GM12872 (cell line): ENCODE results near the gene STRA6.

Experiments
- TF ChIP-seq, protein P1 (sequence below): IDR thresholded peaks from 3 replicates; pipeline ENCODE4 v1.5.1; 2011; ENCODE audit warnings: low read depth, mild to moderate bottlenecking, low read length, moderate library complexity; ENCODE audit not compliant: insufficient read depth

Gene STRA6

GRCh38 chr15:74233851-74234597 lies 31.4 kb upstream of the STRA6 start:
- TF ChIP-seq, protein P1, sequence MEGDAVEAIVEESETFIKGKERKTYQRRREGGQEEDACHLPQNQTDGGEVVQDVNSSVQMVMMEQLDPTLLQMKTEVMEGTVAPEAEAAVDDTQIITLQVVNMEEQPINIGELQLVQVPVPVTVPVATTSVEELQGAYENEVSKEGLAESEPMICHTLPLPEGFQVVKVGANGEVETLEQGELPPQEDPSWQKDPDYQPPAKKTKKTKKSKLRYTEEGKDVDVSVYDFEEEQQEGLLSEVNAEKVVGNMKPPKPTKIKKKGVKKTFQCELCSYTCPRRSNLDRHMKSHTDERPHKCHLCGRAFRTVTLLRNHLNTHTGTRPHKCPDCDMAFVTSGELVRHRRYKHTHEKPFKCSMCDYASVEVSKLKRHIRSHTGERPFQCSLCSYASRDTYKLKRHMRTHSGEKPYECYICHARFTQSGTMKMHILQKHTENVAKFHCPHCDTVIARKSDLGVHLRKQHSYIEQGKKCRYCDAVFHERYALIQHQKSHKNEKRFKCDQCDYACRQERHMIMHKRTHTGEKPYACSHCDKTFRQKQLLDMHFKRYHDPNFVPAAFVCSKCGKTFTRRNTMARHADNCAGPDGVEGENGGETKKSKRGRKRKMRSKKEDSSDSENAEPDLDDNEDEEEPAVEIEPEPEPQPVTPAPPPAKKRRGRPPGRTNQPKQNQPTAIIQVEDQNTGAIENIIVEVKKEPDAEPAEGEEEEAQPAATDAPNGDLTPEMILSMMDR = no peak

- TF ChIP-seq, protein P1 = no peak
These were observed 30.8 kb upstream of the STRA6 start for GRCh38 chr15:74233373-74233772.

DNA sequence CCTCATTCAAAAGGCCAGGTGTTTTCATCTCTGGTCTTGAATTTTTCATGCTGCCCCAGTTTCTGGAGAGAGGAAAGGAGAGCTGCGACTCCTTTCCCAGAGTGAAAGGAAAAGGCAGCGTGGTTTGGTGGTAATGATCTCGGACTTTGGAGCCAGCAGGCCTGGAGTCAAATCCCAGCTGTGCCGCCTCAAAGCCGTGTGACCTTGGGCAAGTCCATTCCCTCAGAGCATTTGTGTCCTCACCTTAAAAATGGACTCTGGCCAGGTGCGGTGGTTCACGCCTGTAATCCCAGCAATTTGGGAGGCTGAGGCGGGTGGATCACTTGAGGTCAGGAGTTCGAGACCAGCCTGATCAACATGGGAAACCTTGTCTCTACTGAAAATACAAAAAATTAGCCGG lies 28.9 kb upstream of the STRA6 start:
- TF ChIP-seq, protein P1 = no peak

DNA sequence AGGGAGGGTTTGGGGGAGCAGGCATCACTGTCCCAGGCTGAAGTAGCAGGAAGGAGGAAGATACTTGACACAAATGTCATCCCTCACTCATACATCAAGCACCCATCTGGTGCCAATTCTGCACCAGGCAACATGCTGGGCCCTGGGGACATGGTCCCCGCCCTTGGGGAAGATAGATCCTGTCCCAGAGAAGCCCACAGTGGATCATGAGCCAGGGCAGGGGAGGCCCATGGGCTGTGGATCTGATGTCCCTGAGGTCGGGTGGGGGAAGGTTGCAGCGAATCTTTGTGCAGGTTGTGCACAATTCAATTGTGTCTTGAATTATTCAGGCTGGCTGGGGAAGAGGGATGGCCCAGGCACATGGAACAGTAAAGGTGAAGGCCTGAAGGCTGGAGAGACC lies 27.1 kb upstream of the STRA6 start:
- TF ChIP-seq, protein P1 = no peak

DNA sequence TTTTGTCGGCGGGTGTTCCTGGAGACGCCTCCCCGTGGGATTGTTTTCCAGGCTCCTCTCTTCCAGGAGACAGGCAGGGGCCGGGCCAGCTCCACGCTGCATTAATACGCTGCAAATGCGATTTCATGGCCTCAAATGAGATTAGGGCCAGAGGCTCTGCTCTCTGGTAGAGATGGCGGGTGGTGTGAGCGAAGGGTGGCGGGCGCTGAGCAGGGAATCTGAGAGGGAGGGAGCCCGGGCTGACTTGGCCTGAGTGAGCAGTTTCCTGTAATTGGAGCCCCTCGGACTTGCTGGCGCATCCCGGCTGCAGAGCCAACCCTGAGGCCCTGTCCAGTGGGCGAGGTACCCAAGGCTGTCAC lies 26.1 kb upstream of the STRA6 start:
- TF ChIP-seq, protein P1 = no peak

GRCh38 chr15:74227968-74228722 lies 25.6 kb upstream of the STRA6 start:
- TF ChIP-seq, protein P1 = no peak

DNA sequence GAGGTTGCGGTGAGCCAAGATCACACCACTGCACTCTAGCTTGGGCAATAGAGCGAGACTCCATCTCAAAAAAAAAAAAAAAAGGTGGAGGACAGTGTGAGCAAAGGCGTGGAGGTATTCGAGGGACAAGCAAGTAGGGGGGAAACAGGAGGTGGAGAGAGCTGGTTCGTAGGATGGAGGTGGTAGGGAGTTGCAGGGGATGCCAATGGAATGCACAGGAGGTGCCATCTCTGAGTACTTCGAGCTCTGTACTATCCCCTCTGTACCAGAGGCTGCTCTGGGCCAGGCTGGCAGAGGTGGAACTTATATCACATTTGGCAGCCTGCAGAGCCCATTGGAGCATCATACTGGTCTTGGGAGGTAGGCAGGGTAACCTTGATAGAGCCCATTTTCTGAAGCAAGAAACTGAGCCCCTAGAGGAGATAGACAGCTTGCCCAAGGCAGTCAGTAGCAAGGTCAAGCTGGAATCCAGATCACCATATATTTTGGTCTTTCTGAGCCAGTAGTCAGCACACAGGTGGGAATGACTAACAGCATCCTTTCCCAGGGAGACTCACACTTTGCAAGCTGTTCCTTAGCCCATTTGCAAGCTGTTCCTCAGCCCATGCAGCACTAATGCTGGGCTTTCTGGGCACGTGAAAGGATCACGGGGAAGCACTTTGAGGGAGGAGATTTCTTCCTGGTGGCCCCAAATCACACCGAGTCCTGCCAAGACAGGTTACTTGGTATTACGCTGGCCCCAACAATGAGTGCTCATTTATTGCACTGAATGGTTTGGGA lies 24.4 kb upstream of the STRA6 start:
- TF ChIP-seq, protein P1 = no peak
